Cardiac ventricle fibroblast (primary cell): ENCODE results near the gene ORC1. TPM values are rescaled to one million over a fixed set of nuclear protein-coding genes. Genes with fewer than 3 reads are reported as not detected.

Experiments
- total RNA-seq: library from RNA; depleted of rRNA; stranded (reverse); fragments of >200 nt; gene quantifications from 2 replicates; pipeline ENCODE4 v1.2.3, GENCODE V29; 2015

ORC1 gene
- total RNA-seq: 0.34 and 0.50 TPM in 2 replicates

DNA sequence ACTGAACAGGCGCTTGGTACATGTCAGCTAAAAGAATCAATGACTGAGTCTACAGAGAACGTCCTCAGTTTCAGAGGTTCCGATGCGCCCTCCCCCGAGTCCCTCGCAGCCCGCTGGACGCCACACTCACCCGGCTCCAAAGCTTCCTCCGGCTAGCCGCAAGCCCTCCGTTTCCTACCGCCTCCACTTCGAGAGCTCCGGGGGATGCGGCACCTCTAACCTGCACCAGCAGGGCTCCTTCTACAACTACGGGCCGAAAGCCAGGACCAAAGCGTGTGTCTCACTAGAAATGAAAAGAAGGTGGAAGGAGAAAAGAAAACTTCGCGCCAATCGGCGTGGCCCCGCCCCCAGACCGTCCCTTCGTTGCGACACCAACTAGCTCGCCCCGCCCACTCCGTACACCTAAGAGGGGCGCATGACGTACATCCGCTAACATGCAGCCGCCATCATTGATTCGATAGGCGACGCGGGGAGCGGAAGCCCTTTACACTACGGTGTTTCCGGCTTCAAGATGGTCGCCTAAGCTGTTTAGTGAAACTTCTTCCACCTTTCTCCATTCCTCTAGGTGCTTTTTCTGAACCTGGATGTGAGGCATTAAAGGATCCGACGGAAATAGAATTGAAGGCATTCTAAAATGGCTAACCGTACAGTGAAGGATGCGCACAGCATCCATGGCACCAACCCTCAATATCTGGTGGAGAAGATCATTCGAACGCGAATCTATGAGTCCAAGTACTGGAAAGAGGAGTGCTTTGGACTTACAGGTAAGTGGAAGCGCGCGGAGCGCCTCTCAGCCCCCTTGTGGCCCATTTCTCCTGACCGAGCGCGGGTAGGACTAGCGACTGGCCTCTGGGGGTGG lies at the start of gene ORC1, which contains the start of gene PRPF38A:
Gene ORC1, minus strand, starts transcription at position 308 of the 859 bp plus-strand sequence. CDS start 2,200 bp downstream, outside the sequence.
Gene PRPF38A, plus strand, starts transcription at position 487 of the 859 bp plus-strand sequence. Its CDS starts 148 bp downstream, at position 635.

DNA sequence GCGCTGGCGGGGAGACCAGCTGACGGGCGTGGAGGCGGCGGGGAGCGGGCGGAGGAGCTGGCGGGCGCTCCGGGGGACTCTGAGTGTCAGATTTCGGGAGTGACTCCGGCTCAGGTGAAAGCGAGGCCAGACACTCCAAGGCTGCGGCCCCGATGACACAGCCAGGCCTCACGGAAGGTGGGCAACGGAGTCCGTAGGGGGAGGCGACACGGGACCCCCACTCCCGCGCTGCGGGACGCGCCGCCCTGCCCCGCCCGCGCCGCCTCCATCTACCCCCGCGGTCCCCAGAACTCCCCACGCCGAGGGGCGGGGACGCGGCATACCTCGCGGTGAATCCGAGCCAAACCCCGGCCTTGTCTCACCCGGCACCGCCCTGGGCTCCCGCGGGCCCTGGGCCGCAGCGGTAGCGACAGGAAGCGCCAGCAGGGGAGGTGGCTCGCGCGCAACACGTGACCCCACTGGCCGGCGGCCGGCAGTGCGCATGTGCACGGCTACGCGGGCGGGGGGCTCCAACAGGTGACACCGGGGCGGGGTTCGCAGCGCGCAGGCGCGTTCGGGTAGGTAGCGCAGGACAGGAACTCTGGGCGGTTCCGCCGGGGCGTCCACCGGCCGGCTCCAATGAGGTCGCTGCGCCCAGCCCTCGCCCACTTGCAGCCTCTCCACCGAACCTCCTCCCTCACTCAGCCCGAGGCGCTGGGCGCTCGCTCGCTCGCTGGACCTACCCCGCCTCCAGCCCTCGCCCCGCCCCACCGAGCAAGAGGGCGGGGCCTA lies 38.3 kb downstream of the ORC1 start, which contains the start of gene CC2D1B:
Gene CC2D1B, minus strand, starts transcription at position 460 of the 771 bp plus-strand sequence. CDS start 1,585 bp downstream, outside the sequence.

Other genes starting within 250 kb of the ORC1 start
- gene CC2D1B, start 38.2 kb downstream of the ORC1 start, total RNA-seq: 14.5 and 15.1 TPM in 2 replicates
- gene PRPF38A, start 179 bp upstream of the ORC1 start, total RNA-seq: 7.5 and 11.9 TPM in 2 replicates
- 14.5 and 18.3 TPM in 2 replicates for gene TUT4, start 148.7 kb upstream of the ORC1 start, total RNA-seq
- gene GPX7, start 197.9 kb upstream of the ORC1 start, total RNA-seq: 21.6 and 31.8 TPM in 2 replicates
- not detected in 2 replicates for gene SHISAL2A, start 228.7 kb upstream of the ORC1 start, total RNA-seq